Gastroesophageal sphincter (tissue), 3 donors: Measurements from ENCODE around the gene SORCS3.

Experiments used
- CTCF ChIP-seq, 4 experiments: fragments of 200-600 bp in 2 of 4; fragments of 450-650 bp in 2 of 4; sonication (generic) in 1 of 4; IDR thresholded peaks; one replicate each; pipeline ENCODE4 v1.5.1; 2017 to 2019; ENCODE audit warnings: antibody characterized with exemption in 4 of 4, mild to moderate bottlenecking in 2 of 4, moderate library complexity in 2 of 4
- EP300 ChIP-seq: sonication (generic); formaldehyde crosslinking; IDR thresholded peaks from one replicate; pipeline ENCODE4 v1.6.1; 2017; ENCODE audit warnings: antibody characterized with exemption, mild to moderate bottlenecking
- POLR2A ChIP-seq, 2 donors: fragments of 450-650 bp; IDR thresholded peaks; one replicate each; pipeline ENCODE4 v1.6.1; 2017; ENCODE audit warnings: antibody characterized with exemption in 2 of 2, mild to moderate bottlenecking in 2 of 2, moderate library complexity in 1 of 2

- no peak for TF ChIP-seq CTCF (IDR thresholded peaks at IDR 0.05)
- no peak for TF ChIP-seq EP300
- TF ChIP-seq POLR2A (IDR thresholded peaks at IDR 0.05): no peak
Observed at GRCh38 chr10:104941662-104942061, 300.6 kb downstream of the SORCS3 start.
